Heart left ventricle (tissue), 16 donors: ENCODE results near the gene KCNJ4. TPM values are rescaled to one million over a fixed set of nuclear protein-coding genes. Genes with fewer than 3 reads are reported as not detected.

Experiments
- ATAC-seq, 4 donors: fragments of 200-7000 bp; cut with Tn5 transposase; one replicate each; pipeline ENCODE4 v1.9.1; 2020 to 2022; ENCODE audit warnings: moderate library complexity in 4 of 4, mild to moderate bottlenecking in 3 of 4, moderate number of reproducible peaks in 1 of 4
- DNase-seq, 5 donors: peaks; one replicate each; pipeline ENCODE4 v3.0.0-alpha.2; 2020
- H3K27ac ChIP-seq, 12 donors: fragments of 200-600 bp; sonication (generic) in 4 of 12; one replicate each; pipeline versions ENCODE4 v1.5.0 to v1.8.0; 2016 to 2022; ENCODE audit warnings: mild to moderate bottlenecking in 2 of 12
- H3K27me3 ChIP-seq, 9 donors: fragments of 200-600 bp; sonication (generic) in 2 of 9; one replicate each; pipeline versions ENCODE4 v1.5.1 to v1.8.0; 2016 to 2022; ENCODE audit warnings: mild to moderate bottlenecking in 3 of 9
- H3K36me3 ChIP-seq, 9 donors: fragments of 200-600 bp; sonication (generic) in 2 of 9; one replicate each; pipeline versions ENCODE4 v1.5.0 to v1.8.0; 2018 to 2022; ENCODE audit warnings: mild to moderate bottlenecking in 2 of 9
- H3K4me1 ChIP-seq, 12 donors: fragments of 200-600 bp; sonication (generic) in 4 of 12; one replicate each; pipeline versions ENCODE4 v1.5.0 to v1.8.0; 2016 to 2022; ENCODE audit warnings: mild to moderate bottlenecking in 3 of 12
- H3K4me3 ChIP-seq, 12 donors: fragments of 200-600 bp; sonication (generic) in 4 of 12; one replicate each; pipeline versions ENCODE4 v1.5.0 to v1.8.0; 2017 to 2022; ENCODE audit warnings: mild to moderate bottlenecking in 9 of 12, moderate library complexity in 4 of 12
- H3K9me3 ChIP-seq, 12 donors: fragments of 200-600 bp; sonication (generic) in 4 of 12; one replicate each; pipeline versions ENCODE4 v1.5.0 to v1.8.0; 2016 to 2022; ENCODE audit warnings: mild to moderate bottlenecking in 1 of 12
- CTCF ChIP-seq, 12 donors: fragments of 200-600 bp; sonication (generic) in 4 of 12; IDR thresholded peaks; one replicate each; pipeline versions ENCODE4 v1.5.0 to v1.8.0; 2018 to 2022; ENCODE audit warnings: antibody characterized with exemption in 12 of 12, mild to moderate bottlenecking in 5 of 12
- POLR2A ChIP-seq, 2 donors: fragments of 450-650 bp; IDR thresholded peaks; one replicate each; pipeline ENCODE4 v1.6.1; 2017; ENCODE audit warnings: antibody characterized with exemption in 2 of 2, mild to moderate bottlenecking in 2 of 2, moderate library complexity in 2 of 2
- WGBS, 4 donors: extraction: QIAGEN DNeasy Blood & Tissue Kit in 2 of 4; methylation state at CpG; one replicate each; pipeline versions ENCODE4 v1.1.5 to v1.1.7; 2013 to 2018; 5-methylcytosine and 5-hydroxymethylcytosine counted together
- intact Hi-C, 10 donors: fragments of 100-400 bp; cut with DNase I; formaldehyde crosslinking; loops; one replicate each; pipeline versions ENCODE4 v1.11.1 to v1.14.2; 2022
- polyA plus RNA-seq, 2 donors: library from polyadenylated mRNA; stranded (reverse); fragments of 200-250 nt; gene quantifications; one replicate each; pipeline ENCODE4 v1.2.3, GENCODE V29; 2013
- total RNA-seq, 9 donors: library from RNA; depleted of rRNA in 2 of 9; stranded (reverse); fragments of >200 nt in 2 of 9; fragmentation: NEBNext Ultra II Directional in 3 of 9; extraction: Animal tissue kit (Norgen Biotek cat#: 25700) in 3 of 9; gene quantifications; one replicate each; pipeline versions ENCODE4 v1.1.0 to v1.2.4, GENCODE V29; 2016 to 2023
- donor health status: ischemic (EF 13 %, LVEDD 7.1; RV severe dilation, severe dysfunction).
- donor health status: healthy with polysubstance abuse.
- donor health status: DM: no; HTN: yes; CAD: no.
- donor health status: DM: no; HTN: no; CAD: no.
- donor health status: ischemic (EF 25% LVEDD 6.9; RV normal size, moderate dysfunction).
- donor health status: ischemic (EF 25% LVEDD 5.7; RV mildly dilated, moderate dysfunction).
- donor health status: healthy.
- donor health status: DM: yes; HTN: yes; CAD: no.
- donor health status: ischemic (EF 35%, LVEDD 5.7; RV mildly dilated, moderate dysfunction).
- donor health status: nonischemic (EF 11% LVEDD 7.7; RV severe dilation, severe dysfunction).
- donor health status: DM: yes; HTN: yes; CAD: no.
- donor health status: PGD.
- donor health status: ischemic (EF 29% LVEDD 5.4; RV normal size, mild dysfunction).
- donor health status: nonischemic (EF 23%, LVEDD 6.1; RV moderate dilation, normal function).

The KCNJ4 gene
- total and polyA plus RNA-seq, 11 donors, result 14.5 to 85.5 (median 39.7) TPM

- WGBS, 4 donors, result 82 to 96% (median 94%) methylated on average over 4 of the region's 4 CpGs
Measured at GRCh38 chr22:38420734-38421133, 34.3 kb downstream of the KCNJ4 start.

DNA sequence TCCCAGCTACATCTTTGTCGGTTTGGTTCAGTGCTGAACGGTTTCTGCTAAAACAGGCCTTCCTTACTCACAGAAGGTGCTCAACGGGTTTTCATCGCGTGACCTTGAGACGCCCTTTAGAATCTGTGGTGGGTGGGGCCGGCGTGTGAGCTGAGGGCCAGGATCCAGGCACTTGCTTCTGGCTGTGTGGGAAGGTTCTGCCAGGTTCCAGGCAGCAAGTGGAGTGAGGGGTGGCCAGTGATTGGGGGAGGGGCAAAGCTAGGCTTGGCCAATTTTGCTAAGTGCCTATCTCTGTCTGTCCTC lies 35.2 kb downstream of the KCNJ4 start:
- peak in 3 of 5 donors; percentile 8 to 54 (median 27) for DNase-seq
- no peak for TF ChIP-seq POLR2A (IDR thresholded peaks at IDR 0.05)
- TF ChIP-seq CTCF (IDR thresholded peaks at IDR 0.05), result no peak
- ATAC-seq, result no peak
- intact Hi-C loops, result loop anchor here in 3 of 10 donors (5.0 to 10.0 kb wide), 3 partner anchors 32 to 155 kb away; partner anchors contain the start of genes DDX17 (in 1 of the 3) and DMC1 (in 1 of the 3)
- peak overlapping the region in 7 of 12 donors; percentile 7 to 71 (median 46) for H3K27ac ChIP-seq
- WGBS, 4 donors, result 52 to 65% (median 56%) methylated on average over 8 of the region's 8 CpGs
- no peaks in the 10 kb centered on the region for H3K36me3 ChIP-seq
- peaks cover 0 to 31% (median 4%) of the 10 kb centered on the region in 12 donors for H3K4me1 ChIP-seq
- H3K27me3 ChIP-seq, result no peaks in the 10 kb centered on the region
- no peak overlapping the region for H3K4me3 ChIP-seq
- no peaks in the 10 kb centered on the region for H3K9me3 ChIP-seq

More at GRCh38 chr22:38420734-38421133, 34.3 kb downstream of the KCNJ4 start:
- H3K9me3 ChIP-seq, result no peaks in the 10 kb centered on the region
- TF ChIP-seq CTCF (IDR thresholded peaks at IDR 0.05) (no peak), POLR2A (IDR thresholded peaks at IDR 0.05) (no peak)
- H3K4me3 ChIP-seq, result no peak overlapping the region
- H3K27me3 ChIP-seq, result no peaks in the 10 kb centered on the region
- H3K4me1 ChIP-seq, result peaks cover 0 to 22% (median 2%) of the 10 kb centered on the region in 12 donors
- no peak for ATAC-seq
- DNase-seq, result peak in 1 of 5 donors; percentile 3
- no peaks in the 10 kb centered on the region for H3K36me3 ChIP-seq
- H3K27ac ChIP-seq, result no peak overlapping the region
- intact Hi-C loops, result no loop called here

DNA sequence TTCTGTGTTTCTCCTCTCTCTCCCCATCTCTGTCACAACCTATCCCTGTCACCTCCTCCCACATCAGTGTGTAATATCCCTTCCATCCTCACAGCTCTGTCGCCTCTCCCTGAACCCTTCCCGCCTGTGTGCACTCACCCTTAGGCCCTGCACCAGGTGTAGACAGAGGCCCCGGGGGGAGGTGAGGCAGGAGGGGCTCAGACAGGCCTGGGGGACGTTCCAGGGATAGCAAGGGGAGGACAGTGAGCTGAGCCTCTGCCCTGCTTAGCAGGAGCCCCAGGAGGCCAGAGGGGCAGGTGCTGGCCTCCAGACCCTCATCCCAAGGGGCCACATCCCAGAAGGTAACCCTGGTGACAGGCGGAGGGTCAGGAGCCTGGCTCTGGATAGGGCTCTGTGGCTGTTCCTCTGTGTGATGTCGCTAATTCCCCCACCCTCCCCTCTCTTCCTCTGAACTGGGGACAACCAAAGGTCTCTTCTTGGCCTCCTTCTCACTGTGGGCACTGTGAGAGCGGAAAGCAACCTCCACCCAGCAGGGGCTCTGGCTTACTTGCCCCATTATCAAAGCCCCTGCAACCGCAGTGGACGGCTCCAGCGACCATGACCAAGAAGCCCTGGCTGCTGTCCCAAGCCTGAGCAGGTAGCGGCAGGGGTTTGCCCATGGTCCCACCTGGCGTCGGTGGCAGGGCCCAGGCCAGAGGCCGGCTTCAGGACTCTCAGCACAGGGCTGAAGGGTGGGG lies 35.7 kb downstream of the KCNJ4 start:
- Histone ChIP-seq H3K27me3 (no peaks in the 10 kb centered on the region), H3K27ac (peak overlapping the region in 7 of 12 donors; percentile 7 to 71 (median 46)), H3K36me3 (no peaks in the 10 kb centered on the region), H3K4me1 (peaks cover 0 to 32% (median 4%) of the 10 kb centered on the region in 12 donors), H3K9me3 (no peaks in the 10 kb centered on the region), H3K4me3 (no peak overlapping the region)
- TF ChIP-seq POLR2A (IDR thresholded peaks at IDR 0.05), result no peak
- no peak for TF ChIP-seq CTCF (IDR thresholded peaks at IDR 0.05)
- DNase-seq (peak in 2 of 5 donors; percentile 21 to 56), ATAC-seq (no peak)
- 81 to 85% (median 82%) methylated on average over 14 of the region's 14 CpGs for WGBS, 4 donors
- intact Hi-C loops, result loop anchor here in 3 of 10 donors (5.0 to 10.0 kb wide), 3 partner anchors 33 to 156 kb away; partner anchors contain the start of genes DDX17 (in 1 of the 3) and DMC1 (in 1 of the 3)

- Histone ChIP-seq H3K27me3 (no peaks in the 10 kb centered on the region), H3K4me1 (peaks cover 0 to 35% (median 4%) of the 10 kb centered on the region in 12 donors), H3K9me3 (no peaks in the 10 kb centered on the region), H3K36me3 (no peaks in the 10 kb centered on the region), H3K27ac (no peak overlapping the region), H3K4me3 (no peak overlapping the region)
- peak in 2 of 5 donors; percentile 14 to 33 for DNase-seq
- ATAC-seq, result no peak
- TF ChIP-seq CTCF (IDR thresholded peaks at IDR 0.05) (no peak), POLR2A (IDR thresholded peaks at IDR 0.05) (no peak)
- 89 to 93% (median 90%) methylated on average over 14 of the region's 14 CpGs for WGBS, 4 donors
- intact Hi-C loops, result loop anchor here in 3 of 10 donors (5.0 to 10.0 kb wide), 3 partner anchors 34 to 156 kb away; partner anchors contain the start of genes DDX17 (in 1 of the 3) and DMC1 (in 1 of the 3)
Measured at GRCh38 chr22:38418589-38418988, 36.4 kb downstream of the KCNJ4 start.
